GM21619 (cell line): ENCODE data around the gene PKD1L1.
A peak's percentile ranks its signal among the peaks of the same experiment; 100 is the strongest.
"Not testable (repeated sequence)": the region's sequence is repeated elsewhere in the genome, so short reads cannot be mapped to it uniquely, and the experiment has no call there.

Source experiments
- ATAC-seq: cut with Tn5 transposase; IDR thresholded peaks from one replicate; pipeline ENCODE4 v1.9.1; 2021; ENCODE audit not compliant: unreplicated experiment

The PKD1L1 gene, protein sequence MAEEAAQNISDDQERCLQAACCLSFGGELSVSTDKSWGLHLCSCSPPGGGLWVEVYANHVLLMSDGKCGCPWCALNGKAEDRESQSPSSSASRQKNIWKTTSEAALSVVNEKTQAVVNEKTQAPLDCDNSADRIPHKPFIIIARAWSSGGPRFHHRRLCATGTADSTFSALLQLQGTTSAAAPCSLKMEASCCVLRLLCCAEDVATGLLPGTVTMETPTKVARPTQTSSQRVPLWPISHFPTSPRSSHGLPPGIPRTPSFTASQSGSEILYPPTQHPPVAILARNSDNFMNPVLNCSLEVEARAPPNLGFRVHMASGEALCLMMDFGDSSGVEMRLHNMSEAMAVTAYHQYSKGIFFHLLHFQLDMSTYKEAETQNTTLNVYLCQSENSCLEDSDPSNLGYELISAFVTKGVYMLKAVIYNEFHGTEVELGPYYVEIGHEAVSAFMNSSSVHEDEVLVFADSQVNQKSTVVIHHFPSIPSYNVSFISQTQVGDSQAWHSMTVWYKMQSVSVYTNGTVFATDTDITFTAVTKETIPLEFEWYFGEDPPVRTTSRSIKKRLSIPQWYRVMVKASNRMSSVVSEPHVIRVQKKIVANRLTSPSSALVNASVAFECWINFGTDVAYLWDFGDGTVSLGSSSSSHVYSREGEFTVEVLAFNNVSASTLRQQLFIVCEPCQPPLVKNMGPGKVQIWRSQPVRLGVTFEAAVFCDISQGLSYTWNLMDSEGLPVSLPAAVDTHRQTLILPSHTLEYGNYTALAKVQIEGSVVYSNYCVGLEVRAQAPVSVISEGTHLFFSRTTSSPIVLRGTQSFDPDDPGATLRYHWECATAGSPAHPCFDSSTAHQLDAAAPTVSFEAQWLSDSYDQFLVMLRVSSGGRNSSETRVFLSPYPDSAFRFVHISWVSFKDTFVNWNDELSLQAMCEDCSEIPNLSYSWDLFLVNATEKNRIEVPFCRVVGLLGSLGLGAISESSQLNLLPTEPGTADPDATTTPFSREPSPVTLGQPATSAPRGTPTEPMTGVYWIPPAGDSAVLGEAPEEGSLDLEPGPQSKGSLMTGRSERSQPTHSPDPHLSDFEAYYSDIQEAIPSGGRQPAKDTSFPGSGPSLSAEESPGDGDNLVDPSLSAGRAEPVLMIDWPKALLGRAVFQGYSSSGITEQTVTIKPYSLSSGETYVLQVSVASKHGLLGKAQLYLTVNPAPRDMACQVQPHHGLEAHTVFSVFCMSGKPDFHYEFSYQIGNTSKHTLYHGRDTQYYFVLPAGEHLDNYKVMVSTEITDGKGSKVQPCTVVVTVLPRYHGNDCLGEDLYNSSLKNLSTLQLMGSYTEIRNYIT (N-terminal part only)

DNA sequence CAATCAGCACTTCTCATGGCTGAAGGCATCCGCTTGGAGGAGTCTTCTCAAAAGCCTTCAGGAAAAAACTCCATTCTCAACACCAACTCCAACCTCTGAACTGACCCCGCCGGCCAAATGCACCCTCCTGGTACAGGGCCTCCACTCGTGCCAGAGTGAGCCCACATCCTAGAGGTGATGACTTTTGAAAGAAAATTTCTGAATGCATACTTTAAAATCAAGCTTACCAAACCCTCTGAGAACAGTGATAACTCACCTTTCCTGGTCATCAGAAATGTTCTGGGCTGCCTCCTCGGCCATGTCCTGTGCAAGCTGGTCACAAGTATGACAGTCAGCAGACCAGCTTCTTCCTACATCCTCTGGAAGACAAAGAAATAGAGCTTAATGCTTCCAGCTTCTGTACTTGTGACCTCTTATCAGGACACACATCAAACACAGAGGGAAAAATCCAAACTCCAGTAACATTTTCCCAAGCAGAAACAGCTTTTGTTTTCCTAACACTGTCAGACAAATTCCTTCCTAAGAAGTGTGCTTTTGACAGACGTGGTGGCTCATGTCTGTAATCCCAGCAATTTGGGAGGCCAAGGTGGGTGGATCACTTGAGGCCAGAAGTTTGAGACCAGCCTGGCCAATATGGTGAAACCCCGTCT lies at the start of gene PKD1L1:
TSS of gene PKD1L1 (minus strand) at position 326 of the 650 bp plus-strand sequence. CDS start at position 300, 26 bp downstream.
- no peak for ATAC-seq

DNA sequence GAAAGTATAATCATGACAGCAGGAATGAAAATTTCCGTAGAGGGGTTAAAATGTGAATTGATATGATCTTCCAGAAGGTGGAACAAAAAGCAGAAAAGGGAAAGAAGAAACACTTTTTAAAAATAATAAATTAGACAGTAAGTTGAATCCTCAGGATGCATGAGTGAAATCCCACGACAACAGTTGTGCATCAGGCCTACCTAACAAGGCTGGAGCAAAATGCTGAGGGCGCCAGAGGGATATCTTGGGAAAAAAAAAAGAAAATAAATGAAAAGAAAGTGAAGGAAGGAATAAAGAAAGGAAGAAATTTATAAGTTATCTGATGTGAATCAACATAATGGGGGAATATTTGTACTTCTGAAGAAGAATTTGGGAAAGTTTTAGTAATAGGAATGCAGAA lies 44.2 kb upstream of the PKD1L1 start:
- ATAC-seq = no peak

DNA sequence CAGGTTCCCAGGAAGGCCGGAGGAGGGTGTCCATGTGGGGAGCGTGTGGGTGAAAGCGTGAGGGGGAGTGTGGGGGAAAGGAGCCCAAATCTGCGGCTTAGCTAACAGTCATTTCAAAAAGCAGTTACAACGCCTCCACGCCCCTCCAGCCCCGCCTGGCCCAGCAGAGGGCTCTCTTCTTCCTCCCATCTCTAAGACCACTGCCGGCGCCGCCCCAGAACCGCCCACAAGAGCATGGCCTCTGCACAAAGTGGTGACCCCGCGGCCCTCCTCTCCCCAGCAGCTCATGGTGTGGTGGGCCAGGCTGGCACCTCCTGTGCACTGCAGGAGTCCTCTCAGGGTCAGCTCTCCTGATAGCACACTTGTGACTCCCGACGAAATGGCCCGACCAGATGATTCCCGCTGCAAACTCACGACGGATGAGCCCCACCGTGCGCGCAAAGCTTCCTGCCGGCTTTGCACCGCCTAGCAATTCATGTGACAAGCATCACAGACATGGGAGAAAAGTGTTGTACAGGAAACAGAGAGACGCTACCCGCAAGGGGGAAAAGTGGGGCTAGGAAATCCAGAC lies 43.6 kb upstream of the PKD1L1 start:
- peak; percentile 99 for ATAC-seq

DNA sequence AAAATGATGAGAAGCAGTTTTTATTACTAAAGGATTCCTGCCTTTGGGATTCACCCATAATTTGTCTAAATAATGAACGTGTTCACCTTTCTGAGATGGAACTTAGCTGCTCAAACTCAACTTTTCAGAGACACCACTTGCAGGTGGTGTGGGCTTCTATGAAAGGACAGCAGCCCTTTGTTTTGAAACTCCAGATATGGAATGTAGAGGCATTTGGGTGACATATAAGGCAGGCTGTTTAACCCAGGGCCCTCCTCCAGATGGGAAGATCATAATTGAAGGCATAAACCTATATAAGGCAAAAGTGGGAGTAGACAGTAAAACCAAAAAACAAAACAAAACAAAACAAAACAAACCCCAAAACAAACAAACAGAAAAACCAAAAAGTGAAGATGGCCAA lies 43.0 kb upstream of the PKD1L1 start:
- ATAC-seq = no peak

DNA sequence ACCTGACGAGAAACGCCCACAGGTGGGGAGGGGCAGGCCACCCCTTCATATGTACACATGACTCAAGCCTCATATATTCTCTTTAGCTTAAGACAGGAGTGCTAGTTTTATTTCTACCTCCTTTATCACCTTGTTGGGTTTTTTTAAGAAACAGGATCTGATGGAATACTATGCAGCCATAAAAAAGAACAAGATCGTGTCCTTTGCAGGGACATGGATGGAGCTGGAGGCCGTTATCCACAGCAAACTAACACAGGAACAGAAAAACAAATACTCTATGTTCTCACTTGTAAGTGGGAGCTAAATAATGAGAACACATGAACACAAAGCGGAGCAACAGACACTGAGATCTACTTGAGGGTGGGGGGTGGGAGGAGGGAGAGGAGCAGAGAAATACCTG lies 42.3 kb upstream of the PKD1L1 start:
- no peak for ATAC-seq

DNA sequence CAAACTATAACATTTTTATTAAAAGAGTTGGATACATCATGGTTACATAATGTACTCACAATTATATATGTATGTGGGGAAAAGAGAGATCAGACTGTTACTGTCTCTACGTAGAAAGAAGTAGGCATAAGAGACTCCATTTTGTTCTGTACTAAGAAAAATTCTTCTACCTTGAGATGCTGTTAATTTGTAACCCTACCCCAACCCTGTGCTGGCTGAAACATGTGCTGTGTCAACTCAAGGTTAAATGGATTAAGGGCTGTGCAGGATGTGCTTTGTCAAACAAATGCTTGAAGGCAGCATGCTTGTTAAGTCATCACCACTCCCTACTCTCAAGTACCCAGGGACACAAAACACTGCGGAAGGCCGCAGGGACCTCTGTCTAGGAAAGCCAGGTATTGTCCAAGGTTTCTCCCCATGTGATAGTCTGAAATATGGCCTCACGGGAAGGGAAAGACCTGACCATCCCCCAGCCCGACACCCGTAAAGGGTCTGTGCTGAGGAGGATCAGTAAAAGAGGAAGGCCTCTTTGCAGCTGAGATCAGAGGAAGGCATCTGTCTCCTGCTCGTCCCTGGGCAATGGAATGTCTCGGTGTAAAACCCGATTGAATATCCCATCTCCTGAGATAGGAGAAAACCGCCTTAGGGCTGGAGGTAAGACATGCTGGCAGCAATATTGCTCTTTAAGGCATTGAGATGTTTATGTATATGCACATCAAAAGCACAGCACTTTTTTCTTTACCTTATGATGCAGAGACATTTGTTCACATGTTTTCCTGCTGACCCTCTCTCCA lies 41.5 kb upstream of the PKD1L1 start:
- not testable (repeated sequence) for ATAC-seq

DNA sequence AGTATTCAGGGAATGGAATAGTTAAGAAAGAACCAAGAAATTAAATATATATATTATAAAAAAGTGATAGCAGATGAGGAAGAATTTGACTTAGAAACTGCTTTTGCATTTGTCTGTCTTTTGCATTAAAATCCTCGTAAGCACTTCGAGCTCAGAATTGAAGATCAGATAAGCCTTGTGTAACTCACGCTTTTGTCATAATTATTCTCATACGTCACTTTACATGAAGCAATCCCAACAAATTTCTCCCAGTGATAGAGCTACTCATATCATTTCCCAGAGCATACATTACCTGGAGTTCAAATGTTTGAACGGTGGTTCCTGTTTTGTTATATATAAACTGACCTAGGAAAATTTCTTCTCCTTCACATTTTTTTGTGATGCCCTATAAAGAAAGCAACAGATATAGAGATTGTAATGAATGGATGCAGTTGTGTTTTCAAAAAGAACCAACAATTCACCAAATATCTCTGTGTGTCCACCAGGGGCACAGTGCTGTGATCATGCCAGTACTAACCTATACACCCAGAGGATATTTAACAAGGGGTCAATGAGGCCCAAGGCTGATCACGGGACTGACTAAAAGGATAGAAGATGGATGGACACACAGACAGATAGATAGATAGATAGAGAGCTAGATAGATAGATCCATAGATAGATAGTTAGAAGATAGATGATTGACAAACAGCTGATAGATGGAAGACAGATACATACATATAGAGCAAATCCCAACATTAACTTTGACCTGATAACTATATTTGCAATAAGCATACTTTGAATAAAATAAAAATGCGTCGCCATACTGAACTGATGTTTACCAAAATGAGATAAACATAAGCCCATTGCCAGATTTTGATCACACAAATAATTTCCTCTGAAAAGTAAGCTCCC lies 40.5 kb upstream of the PKD1L1 start:
- ATAC-seq = no peak

DNA sequence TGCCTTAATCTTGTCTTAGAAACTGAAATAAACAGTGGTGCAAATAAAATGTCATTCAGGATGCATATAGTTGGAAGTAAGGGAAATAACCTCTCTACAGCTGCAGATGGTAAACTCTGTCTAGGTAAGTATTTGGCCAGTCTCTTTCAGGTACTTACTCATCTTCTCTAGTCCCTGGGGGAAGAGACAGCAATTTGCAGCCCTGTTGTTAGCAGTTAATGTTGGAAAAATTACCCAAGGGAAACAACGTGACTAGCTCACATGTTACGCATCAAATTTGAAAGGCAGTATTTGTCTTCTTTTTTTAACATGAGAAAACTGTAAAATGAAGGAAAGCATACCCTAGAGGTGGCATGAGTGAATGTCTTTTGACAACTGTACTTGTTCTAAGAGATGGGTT lies 34.3 kb upstream of the PKD1L1 start:
- ATAC-seq = no peak

DNA sequence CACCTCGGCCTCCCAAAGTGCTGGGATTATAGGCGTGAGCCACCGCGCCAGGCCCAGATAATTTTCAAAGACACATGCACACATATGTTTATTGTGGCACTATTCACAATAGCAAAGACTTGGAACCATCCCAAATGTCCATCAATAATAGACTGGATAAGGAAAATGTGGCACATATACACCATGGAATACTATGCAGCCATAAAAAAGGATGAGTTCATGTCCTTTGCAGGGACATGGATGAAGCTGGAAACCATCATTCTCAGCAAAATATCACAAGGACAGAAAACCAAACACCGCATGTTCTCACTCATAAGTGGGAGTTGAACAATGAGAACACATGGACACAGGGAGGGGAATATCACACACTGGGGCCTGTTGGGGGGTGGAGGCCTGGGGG lies 32.4 kb upstream of the PKD1L1 start:
- not testable (repeated sequence) for ATAC-seq

DNA sequence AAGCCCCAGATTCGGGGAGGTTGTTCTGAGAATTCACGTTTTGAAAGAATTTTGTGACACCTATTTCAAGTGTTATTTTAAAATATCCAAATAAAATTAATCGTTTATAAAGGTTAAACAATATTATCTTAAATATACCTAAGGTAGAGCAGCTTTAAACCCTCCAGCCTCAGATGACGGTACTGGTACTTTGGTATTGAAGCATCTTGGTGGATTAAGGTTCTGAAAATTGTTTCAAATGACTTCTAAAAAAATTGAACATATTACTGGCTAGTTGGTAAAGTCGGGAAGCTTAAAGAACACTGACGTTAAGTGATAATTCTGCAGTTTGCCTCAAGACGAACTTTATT lies 31.5 kb upstream of the PKD1L1 start:
- no peak for ATAC-seq

DNA sequence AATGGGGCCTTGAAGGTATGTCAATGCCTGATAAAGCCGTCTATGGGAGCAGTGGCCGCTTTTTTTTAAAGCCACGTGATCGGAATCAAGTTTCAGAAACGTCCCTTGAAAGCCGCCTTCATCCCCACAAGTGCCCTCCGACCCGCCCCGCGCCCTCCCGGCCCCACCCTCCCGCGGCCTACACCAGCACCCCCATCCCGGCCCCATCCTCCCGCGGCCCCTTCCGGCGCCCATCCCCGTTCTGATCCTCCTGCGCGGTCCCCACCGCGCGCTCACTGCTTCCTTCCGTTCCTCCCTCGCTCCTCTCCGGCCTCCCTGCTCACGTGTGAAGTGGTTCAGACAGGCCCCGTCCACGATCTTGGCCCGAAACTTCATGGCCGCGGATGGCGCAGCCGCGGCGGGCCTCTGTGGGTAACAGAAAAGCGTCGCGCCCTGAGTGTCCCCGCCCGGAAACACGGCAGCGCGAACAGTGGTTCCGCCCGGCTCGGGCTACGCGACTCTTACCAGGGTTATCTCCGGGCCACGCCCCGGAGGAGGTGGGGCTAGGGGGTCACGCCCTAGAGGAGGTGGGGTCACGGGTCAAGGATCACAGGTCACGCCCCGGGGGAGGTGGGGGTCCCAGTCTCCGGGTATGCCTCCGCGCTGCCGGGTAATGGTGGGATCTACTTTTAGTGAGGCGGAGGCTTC lies 31.0 kb upstream of the PKD1L1 start, which contains the start of gene HUS1:
TSS of gene HUS1 (minus strand) at position 471 of the 687 bp plus-strand sequence. CDS start at position 375, 96 bp downstream.
- peak; percentile 98 for ATAC-seq

DNA sequence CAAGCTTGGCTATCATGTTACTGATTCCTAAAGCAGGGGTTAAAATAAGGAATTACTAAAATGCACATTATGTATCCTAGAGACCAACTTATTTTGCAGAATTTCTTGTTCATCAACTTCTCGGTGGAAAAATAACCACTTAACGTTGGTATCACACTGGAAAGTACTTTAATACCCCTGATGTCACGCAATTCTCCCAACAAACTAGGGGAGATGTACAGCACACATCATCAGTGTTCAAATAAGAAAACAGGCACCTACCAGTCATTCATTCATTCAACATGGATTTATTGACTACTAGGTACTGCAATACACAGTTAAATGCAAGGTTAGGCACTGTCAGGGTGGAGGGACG lies 30.5 kb upstream of the PKD1L1 start:
- ATAC-seq = no peak

DNA sequence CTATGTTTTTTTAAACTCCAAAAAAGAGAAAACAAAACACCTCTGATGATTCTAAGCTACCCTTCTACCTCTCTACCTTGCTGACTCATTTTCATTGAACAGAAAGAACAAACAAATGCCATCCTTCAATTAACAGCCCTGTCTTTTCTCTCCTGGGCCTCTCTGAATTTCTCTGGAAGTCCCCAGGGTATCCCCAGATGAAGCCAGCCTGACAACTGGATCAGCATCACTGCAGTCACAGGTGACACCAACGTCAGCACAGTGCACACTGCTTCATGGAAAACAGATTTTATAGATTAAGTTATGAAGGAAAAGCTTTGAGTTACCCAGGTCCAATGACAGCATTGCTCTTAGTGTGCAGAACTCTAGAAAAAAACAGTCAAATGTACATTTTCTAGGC lies 25.5 kb upstream of the PKD1L1 start:
- no peak for ATAC-seq

DNA sequence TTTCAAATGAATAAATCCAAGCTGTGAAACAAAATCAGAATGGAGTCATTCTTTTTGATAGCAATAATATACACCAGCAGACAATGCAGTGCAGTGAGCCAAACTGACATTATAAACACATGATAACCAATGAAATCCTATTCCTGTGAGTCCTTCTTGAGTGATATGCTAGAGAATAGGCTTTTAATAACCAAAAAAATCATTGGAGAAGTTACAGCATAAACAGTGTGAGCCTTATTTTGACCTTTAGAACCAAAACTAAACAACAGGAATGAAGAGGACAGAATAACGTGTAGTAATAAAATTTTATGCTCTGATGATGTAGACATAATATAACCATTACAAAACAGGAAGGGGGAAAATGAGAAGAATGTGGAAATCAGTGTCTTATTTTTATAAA lies 22.5 kb upstream of the PKD1L1 start:
- no peak for ATAC-seq

DNA sequence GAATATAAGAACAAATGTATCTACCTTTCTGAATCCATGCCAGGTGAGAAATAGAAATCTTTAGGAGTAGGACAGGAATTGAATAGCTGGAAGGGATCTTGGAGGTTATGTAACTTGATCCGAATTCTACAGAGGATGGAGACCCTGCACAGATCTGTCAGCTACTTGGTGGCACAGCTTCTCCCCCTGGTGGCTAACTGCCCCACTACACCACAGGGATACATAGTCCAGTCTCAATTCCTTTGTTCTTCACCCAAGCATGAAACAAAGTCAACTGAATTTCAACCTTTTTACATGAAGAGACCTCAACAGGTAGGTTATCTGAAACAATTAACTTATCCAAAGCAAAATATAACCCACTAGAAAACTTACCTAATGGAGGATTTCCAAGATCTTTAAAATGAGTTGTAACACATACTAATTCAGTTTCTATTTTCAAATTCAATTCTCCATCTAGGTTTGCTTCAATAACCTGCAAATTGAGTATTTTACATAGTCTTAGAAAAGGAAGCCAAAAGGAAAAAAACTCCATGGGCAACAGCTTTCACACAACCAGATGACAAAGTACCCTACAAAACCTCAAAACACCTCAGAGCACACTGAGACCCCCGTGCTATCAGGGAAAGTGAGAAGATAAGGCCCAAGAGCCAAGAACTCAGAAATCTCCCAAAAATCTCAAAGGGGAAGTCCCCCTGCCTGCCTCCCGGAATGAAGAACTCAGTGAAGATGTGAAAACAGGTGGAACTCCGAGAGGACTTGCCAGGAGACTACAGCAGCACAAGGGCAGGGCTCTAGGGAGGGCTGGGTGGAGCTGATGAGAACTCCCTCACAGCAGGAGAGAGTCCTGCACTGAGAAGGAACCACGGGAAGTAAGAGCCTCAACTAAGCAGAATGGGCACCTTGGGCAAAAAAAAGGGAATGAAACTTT lies 20.8 kb upstream of the PKD1L1 start:
- peak; percentile 81 for ATAC-seq

DNA sequence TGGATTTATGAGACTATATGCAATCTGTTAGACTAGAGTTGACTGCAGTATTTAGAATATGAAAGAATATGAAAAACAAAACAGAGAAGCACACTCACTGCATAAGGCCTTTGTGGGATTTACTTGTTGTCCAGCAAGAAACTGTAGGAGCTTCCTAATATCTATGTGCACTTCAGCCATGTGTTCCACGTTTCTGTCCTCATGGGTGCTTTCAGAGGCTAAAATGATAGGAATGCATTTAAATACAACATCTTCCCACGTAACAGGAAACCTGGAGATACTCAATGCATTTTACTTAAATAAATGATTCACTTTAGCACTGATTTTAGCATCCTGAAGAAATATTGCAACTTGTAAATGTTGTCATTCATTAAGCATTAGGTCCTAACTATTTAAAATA lies 19.4 kb upstream of the PKD1L1 start:
- ATAC-seq = no peak

DNA sequence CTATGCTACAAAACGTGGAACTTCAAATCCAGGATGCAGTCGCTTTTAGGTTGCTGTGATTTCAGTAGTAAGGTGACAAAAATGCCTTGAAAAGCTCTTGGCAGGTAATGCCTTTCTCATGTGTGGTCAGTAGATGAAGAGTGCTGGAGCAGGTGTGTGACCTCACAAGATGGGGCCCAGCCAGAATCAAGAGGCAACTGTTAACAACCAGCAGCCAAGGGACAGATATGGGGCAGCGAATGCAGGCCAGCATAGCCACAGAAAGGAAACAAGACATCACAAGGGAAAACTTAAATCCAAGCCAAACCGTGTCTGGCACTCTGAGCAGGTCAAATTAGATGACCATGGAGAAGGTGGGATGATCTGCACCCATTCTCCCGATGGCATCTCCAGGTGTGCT lies 18.9 kb upstream of the PKD1L1 start:
- no peak for ATAC-seq
